Measurements from ENCODE around the gene FASTKD3. TPM values are rescaled to one million over a fixed set of nuclear protein-coding genes. Genes with fewer than 3 reads are reported as not detected.
A peak's percentile ranks its signal among the peaks of the same experiment; 100 is the strongest.

FASTKD3 gene
- total and polyA plus RNA-seq, 2 experiments from 2014 or later, result 9.3 to 10.6 TPM

GRCh38 chr5:7910738-7911428 is 42.1 kb upstream of the FASTKD3 start:
- H3K36me3 ChIP-seq (ENCODE audit: low read depth), result peaks cover 4% of the 10 kb centered on the region; the same call in 1 of the 2 replicates
- no peak overlapping the region for H3K27ac ChIP-seq
- H3K4me2 ChIP-seq (ENCODE audit: unreplicated experiment), result no peak overlapping the region
- H3K9me2 ChIP-seq (ENCODE audit: insufficient read depth), result no peaks in the 10 kb centered on the region
- no peak overlapping the region for H3K4me3 ChIP-seq
- in situ Hi-C loops (cut with MboI), result no loop called here
- DNase-seq, result no peak
- H3K9me3 ChIP-seq (ENCODE audit: low read depth), result peaks cover 14% of the 10 kb centered on the region
- H3K27me3 ChIP-seq (replicated peaks; ENCODE audit: insufficient read depth), result no peaks in the 10 kb centered on the region
- no peaks in the 10 kb centered on the region for H3K79me2 ChIP-seq (ENCODE audit: insufficient read depth)
- H4K20me1 ChIP-seq (ENCODE audit: insufficient read depth), result no peaks in the 10 kb centered on the region
- H3K9ac ChIP-seq, result no peak overlapping the region
- 99 to 100% methylated on average over 2 of the region's 2 CpGs for WGBS, 2 experiments (ENCODE audit: low coverage in 1 of 2, low lambda C conversion rate in 2 of 2, missing lambda C conversion rate in 2 of 2)
- no peaks in the 10 kb centered on the region for H3K4me1 ChIP-seq (ENCODE audit: insufficient read depth)
- no peak overlapping the region for H2AFZ ChIP-seq
- H3F3A ChIP-seq (ENCODE audit: insufficient read depth), result no peaks in the 10 kb centered on the region
- no peak for TF ChIP-seq EZH2phosphoT487 (IDR thresholded peaks at IDR 0.05; ENCODE audit: insufficient read depth, low read depth)
- no peak for TF ChIP-seq EZH2 (IDR thresholded peaks at IDR 0.05; ENCODE audit: insufficient read depth, poor library complexity, severe bottlenecking)

- DNase-seq, result no peak
- peaks cover 4% of the 10 kb centered on the region; the same call in 1 of the 2 replicates for H3K36me3 ChIP-seq (ENCODE audit: low read depth)
- peaks cover 14% of the 10 kb centered on the region for H3K9me3 ChIP-seq (ENCODE audit: low read depth)
- in situ Hi-C loops (cut with MboI), result no loop called here
- H2AFZ ChIP-seq, result no peak overlapping the region
- H3F3A ChIP-seq (ENCODE audit: insufficient read depth), result no peaks in the 10 kb centered on the region
- no peaks in the 10 kb centered on the region for H3K4me1 ChIP-seq (ENCODE audit: insufficient read depth)
- H3K4me2 ChIP-seq (ENCODE audit: unreplicated experiment), result no peak overlapping the region
- H3K9ac ChIP-seq, result no peak overlapping the region
- H3K27ac ChIP-seq, result no peak overlapping the region
- H3K4me3 ChIP-seq, result no peak overlapping the region
- no peaks in the 10 kb centered on the region for H3K9me2 ChIP-seq (ENCODE audit: insufficient read depth)
- H3K27me3 ChIP-seq (replicated peaks; ENCODE audit: insufficient read depth), result no peaks in the 10 kb centered on the region
- no peaks in the 10 kb centered on the region for H3K79me2 ChIP-seq (ENCODE audit: insufficient read depth)
- TF ChIP-seq EZH2phosphoT487 (IDR thresholded peaks at IDR 0.05; ENCODE audit: insufficient read depth, low read depth), result no peak
- no peak for TF ChIP-seq EZH2 (IDR thresholded peaks at IDR 0.05; ENCODE audit: insufficient read depth, poor library complexity, severe bottlenecking)
- H4K20me1 ChIP-seq (ENCODE audit: insufficient read depth), result no peaks in the 10 kb centered on the region
- 95 to 98% methylated on average over 1 of the region's 1 CpG for WGBS, 2 experiments (ENCODE audit: low coverage in 1 of 2, low lambda C conversion rate in 2 of 2, missing lambda C conversion rate in 2 of 2)
Measured at GRCh38 chr5:7908317-7908716, 39.5 kb upstream of the FASTKD3 start.

GRCh38 chr5:7907612-7908011 is 38.8 kb upstream of the FASTKD3 start:
- no peak overlapping the region for H3K27ac ChIP-seq
- H3K4me3 ChIP-seq, result no peak overlapping the region
- in situ Hi-C loops (cut with MboI), result no loop called here
- H3K9ac ChIP-seq, result no peak overlapping the region
- H3K36me3 ChIP-seq (ENCODE audit: low read depth), result peaks cover 4% of the 10 kb centered on the region; the same call in 1 of the 2 replicates
- no peak overlapping the region for H2AFZ ChIP-seq
- no peaks in the 10 kb centered on the region for H3K4me1 ChIP-seq (ENCODE audit: insufficient read depth)
- H4K20me1 ChIP-seq (ENCODE audit: insufficient read depth), result no peaks in the 10 kb centered on the region
- no peak for DNase-seq
- H3K9me3 ChIP-seq (ENCODE audit: low read depth), result peaks cover 14% of the 10 kb centered on the region
- no peak overlapping the region for H3K4me2 ChIP-seq (ENCODE audit: unreplicated experiment)
- no peak for TF ChIP-seq EZH2phosphoT487 (IDR thresholded peaks at IDR 0.05; ENCODE audit: insufficient read depth, low read depth)
- no peak for TF ChIP-seq EZH2 (IDR thresholded peaks at IDR 0.05; ENCODE audit: insufficient read depth, poor library complexity, severe bottlenecking)
- no peaks in the 10 kb centered on the region for H3K27me3 ChIP-seq (replicated peaks; ENCODE audit: insufficient read depth)
- H3K9me2 ChIP-seq (ENCODE audit: insufficient read depth), result no peaks in the 10 kb centered on the region
- H3F3A ChIP-seq (ENCODE audit: insufficient read depth), result no peaks in the 10 kb centered on the region
- 97% methylated on average over 1 of the region's 1 CpG for WGBS, 2 experiments (ENCODE audit: low coverage in 1 of 2, low lambda C conversion rate in 2 of 2, missing lambda C conversion rate in 2 of 2)
- no peaks in the 10 kb centered on the region for H3K79me2 ChIP-seq (ENCODE audit: insufficient read depth)

- WGBS, 2 experiments (ENCODE audit: low coverage in 1 of 2, low lambda C conversion rate in 2 of 2, missing lambda C conversion rate in 2 of 2), result 96 to 100% methylated on average over 2 of the region's 2 CpGs
- Histone ChIP-seq H3K36me3 (ENCODE audit: low read depth) (peaks cover 15% of the 10 kb centered on the region), H3K27me3 (replicated peaks; ENCODE audit: insufficient read depth) (no peaks in the 10 kb centered on the region), H3K27ac (no peak overlapping the region), H3K9me2 (ENCODE audit: insufficient read depth) (no peaks in the 10 kb centered on the region), H3F3A (ENCODE audit: insufficient read depth) (0 out of 2 replicates have a peak, but pooled peaks cover 7% of the 10 kb centered on the region), H3K79me2 (ENCODE audit: insufficient read depth) (no peaks in the 10 kb centered on the region), H2AFZ (no peak overlapping the region), H4K20me1 (ENCODE audit: insufficient read depth) (no peaks in the 10 kb centered on the region), H3K4me1 (ENCODE audit: insufficient read depth) (no peaks in the 10 kb centered on the region), H3K9me3 (ENCODE audit: low read depth) (peaks cover 14% of the 10 kb centered on the region), H3K9ac (no peak overlapping the region), H3K4me3 (no peak overlapping the region), H3K4me2 (ENCODE audit: unreplicated experiment) (no peak overlapping the region)
- TF ChIP-seq EZH2 (IDR thresholded peaks at IDR 0.05; ENCODE audit: insufficient read depth, poor library complexity, severe bottlenecking) (no peak), EZH2phosphoT487 (IDR thresholded peaks at IDR 0.05; ENCODE audit: insufficient read depth, low read depth) (no peak)
- peak; percentile 65 for DNase-seq
- in situ Hi-C loops (cut with MboI), result no loop called here
Measured at GRCh38 chr5:7904170-7904569, 35.3 kb upstream of the FASTKD3 start.

Measured in GM23248 (cell line).